AG09309 (cell line): Measurements from ENCODE around the gene EMILIN2.
A peak's percentile ranks its signal among the peaks of the same experiment; 100 is the strongest.
"Not testable (repeated sequence)": the region's sequence is repeated elsewhere in the genome, so short reads cannot be mapped to it uniquely, and the experiment has no call there.

Experiments
- DNase-seq: peaks from one replicate; pipeline ENCODE4 v3.0.0-alpha.2; 2010; ENCODE audit warnings: low read depth
- H3K4me3 ChIP-seq: 2 replicates; pipeline ENCODE4 v1.5.1; 2011; ENCODE audit warnings: mild to moderate bottlenecking, low read depth, low read length, moderate library complexity; ENCODE audit not compliant: control insufficient read depth
- CTCF ChIP-seq: IDR thresholded peaks from 2 replicates; pipeline ENCODE4 v1.5.1; 2011; ENCODE audit warnings: mild to moderate bottlenecking, low read depth, low read length, inconsistent platforms; ENCODE audit not compliant: insufficient read depth, control insufficient read depth; ENCODE audit errors: missing control alignments

The EMILIN2 gene

GRCh38 chr18:2846636-2847316, at the start of gene EMILIN2:
EMILIN2 (plus strand) TSS chr18:2847006; CDS start chr18:2847189, 183 bp downstream.
- TF ChIP-seq CTCF = no peak
- H3K4me3 ChIP-seq = peak within 1 kb of the TSS; percentile 66

GRCh38 chr18:2797951-2798350, 48.9 kb upstream of the EMILIN2 start:
- no peak for TF ChIP-seq CTCF
- no peak for DNase-seq
- H3K4me3 ChIP-seq = no peak overlapping the region

More at GRCh38 chr18:2846636-2847316, at the start of gene EMILIN2:
- no peak for DNase-seq

GRCh38 chr18:2799369-2799768, 47.4 kb upstream of the EMILIN2 start:
- DNase-seq = no peak
- no peak for TF ChIP-seq CTCF
- H3K4me3 ChIP-seq = no peak overlapping the region

GRCh38 chr18:2805970-2806943, 40.5 kb upstream of the EMILIN2 start:
- no peak for TF ChIP-seq CTCF
- H3K4me3 ChIP-seq = no peak overlapping the region
- DNase-seq = no peak

- DNase-seq, H3K4me3 ChIP-seq: not testable (repeated sequence)
Measured at GRCh38 chr18:2808640-2809039, 38.2 kb upstream of the EMILIN2 start.

- DNase-seq, H3K4me3 ChIP-seq: not testable (repeated sequence)
Measured at GRCh38 chr18:2809666-2810183, 37.1 kb upstream of the EMILIN2 start.

- TF ChIP-seq CTCF = no peak
- DNase-seq = no peak
- no peak overlapping the region for H3K4me3 ChIP-seq
Measured at GRCh38 chr18:2811416-2811815, 35.4 kb upstream of the EMILIN2 start.
